ENCODE data around the gene RPS2.
"Not testable (repeated sequence)": the region's sequence is repeated elsewhere in the genome, so short reads cannot be mapped to it uniquely, and the experiment has no call there.

GRCh38 chr16:1962161-1963153, 2.2 kb downstream of the RPS2 start:
- TF ChIP-seq CTCF (IDR thresholded peaks at IDR 0.05; ENCODE audit: insufficient read depth, low read length, poor library complexity, severe bottlenecking); EZH2phosphoT487 (conservative IDR thresholded peaks at IDR 0.05; ENCODE audit: low read length): not testable (repeated sequence)
